Fibroblast of skin of abdomen (primary cell): ENCODE results near the gene PRKG1.
"Not testable (repeated sequence)": the region's sequence is repeated elsewhere in the genome, so short reads cannot be mapped to it uniquely, and the experiment has no call there.

Experiments used
- DNase-seq: peaks from one replicate; pipeline ENCODE4 v3.0.0-alpha.2; 2013

PRKG1 gene

GRCh38 chr10:51171946-51172345, 97.7 kb downstream of the PRKG1 start:
- peak; percentile 28 for DNase-seq

- DNase-seq: peak; percentile 82
Observed at GRCh38 chr10:51176976-51177695, 102.8 kb downstream of the PRKG1 start.

- DNase-seq: no peak
Observed at GRCh38 chr10:51178634-51179033, 104.3 kb downstream of the PRKG1 start.

GRCh38 chr10:51180141-51180540, 105.9 kb downstream of the PRKG1 start:
- no peak for DNase-seq

GRCh38 chr10:51183783-51184182, 109.5 kb downstream of the PRKG1 start:
- no peak for DNase-seq

- no peak for DNase-seq
Observed at GRCh38 chr10:51186361-51186760, 112.1 kb downstream of the PRKG1 start.

- DNase-seq: no peak
Observed at GRCh38 chr10:51188008-51188407, 113.7 kb downstream of the PRKG1 start.

- no peak for DNase-seq
Observed at GRCh38 chr10:51188866-51189265, 114.6 kb downstream of the PRKG1 start.

GRCh38 chr10:51196508-51197175, 122.4 kb downstream of the PRKG1 start:
- DNase-seq: no peak

- no peak for DNase-seq
Observed at GRCh38 chr10:51198170-51198569, 123.9 kb downstream of the PRKG1 start.

GRCh38 chr10:51201947-51202346, 127.7 kb downstream of the PRKG1 start:
- DNase-seq: no peak

GRCh38 chr10:51203359-51203758, 129.1 kb downstream of the PRKG1 start:
- DNase-seq: no peak

- DNase-seq: no peak
Observed at GRCh38 chr10:51204066-51204465, 129.8 kb downstream of the PRKG1 start.

- DNase-seq: no peak
Observed at GRCh38 chr10:51204701-51205100, 130.4 kb downstream of the PRKG1 start.

GRCh38 chr10:51206500-51206899, 132.2 kb downstream of the PRKG1 start:
- DNase-seq: no peak

- not testable (repeated sequence) for DNase-seq
Observed at GRCh38 chr10:51212937-51213336, 138.7 kb downstream of the PRKG1 start.

- DNase-seq: no peak
Observed at GRCh38 chr10:51214207-51215196, 140.2 kb downstream of the PRKG1 start.

GRCh38 chr10:51215951-51216834, 141.9 kb downstream of the PRKG1 start:
- DNase-seq: peak; percentile 41

GRCh38 chr10:51217505-51217904, 143.2 kb downstream of the PRKG1 start:
- DNase-seq: no peak

- peak; percentile 94 for DNase-seq
Observed at GRCh38 chr10:51224671-51225161, 150.4 kb downstream of the PRKG1 start.

- DNase-seq: no peak
Observed at GRCh38 chr10:51227897-51228713, 153.8 kb downstream of the PRKG1 start.
